RWPE2 (cell line): Measurements from ENCODE around the gene GIMAP7.
A peak's percentile ranks its signal among the peaks of the same experiment; 100 is the strongest.

ENCODE experiments used
- ATAC-seq: fragments of 200-7000 bp; cut with Tn5 transposase; 3 replicates; pipeline ENCODE4 v1.9.1; 2021; ENCODE audit warnings: low read depth
- DNase-seq: peaks from one replicate; pipeline ENCODE4 v3.0.0-alpha.2; 2020; ENCODE audit warnings: low spot score
- H3K27ac ChIP-seq: fragments of 450-650 bp; 2 replicates; pipeline ENCODE4 v1.5.1; 2017; ENCODE audit warnings: mild to moderate bottlenecking; ENCODE audit not compliant: poor library complexity, severe bottlenecking
- H3K27me3 ChIP-seq: fragments of 250-450 bp; sonication (Bioruptor Pico); 2 replicates; pipeline ENCODE4 v1.5.1; 2021; ENCODE audit warnings: mild to moderate bottlenecking, moderate library complexity; ENCODE audit not compliant: insufficient read depth, poor library complexity, severe bottlenecking
- H3K36me3 ChIP-seq: fragments of 250-450 bp; sonication (Bioruptor Pico); 2 replicates; pipeline ENCODE4 v1.5.1; 2020; ENCODE audit warnings: low read depth, mild to moderate bottlenecking, moderate library complexity
- H3K4me1 ChIP-seq: fragments of 250-450 bp; sonication (Bioruptor Pico); 2 replicates; pipeline ENCODE4 v1.5.1; 2021; ENCODE audit warnings: mild to moderate bottlenecking, moderate library complexity; ENCODE audit not compliant: insufficient read depth, poor library complexity, severe bottlenecking
- H3K4me3 ChIP-seq: fragments of 250-450 bp; sonication (Bioruptor Pico); 2 replicates; pipeline ENCODE4 v1.5.1; 2021; ENCODE audit warnings: mild to moderate bottlenecking, moderate library complexity; ENCODE audit not compliant: severe bottlenecking
- H3K9me3 ChIP-seq: fragments of 250-450 bp; sonication (Bioruptor Pico); 2 replicates; pipeline ENCODE4 v1.5.1; 2021; ENCODE audit warnings: mild to moderate bottlenecking, moderate library complexity; ENCODE audit not compliant: severe bottlenecking
- CTCF ChIP-seq: fragments of 450-650 bp; IDR thresholded peaks from one replicate; pipeline ENCODE4 v1.5.1; 2017; ENCODE audit warnings: mild to moderate bottlenecking, moderate library complexity; ENCODE audit not compliant: poor library complexity, severe bottlenecking

Gene GIMAP7

DNA sequence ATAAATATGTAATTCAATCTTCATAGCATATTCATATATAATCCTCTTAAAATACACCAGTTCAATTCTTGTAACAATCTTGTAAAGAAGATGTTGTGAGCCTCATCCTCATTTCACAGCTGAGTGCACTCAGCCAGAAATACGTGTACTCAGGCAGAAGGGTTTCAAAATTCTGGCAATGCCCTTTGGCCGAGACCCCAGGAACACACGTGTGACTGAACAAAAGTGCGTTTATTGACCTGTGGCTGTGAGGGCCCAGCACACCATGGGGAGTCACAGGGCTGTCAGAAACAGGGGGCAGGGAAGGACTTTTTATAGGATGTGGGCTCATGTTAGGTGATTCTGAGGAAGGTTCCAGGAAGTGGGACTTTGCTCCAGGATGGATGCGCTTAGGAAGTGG is 42.8 kb upstream of the GIMAP7 start:
- H3K4me3 ChIP-seq = no peak overlapping the region
- no peak for ATAC-seq
- no peak for TF ChIP-seq CTCF
- no peaks in the 10 kb centered on the region for H3K36me3 ChIP-seq
- no peak overlapping the region for H3K27ac ChIP-seq
- H3K4me1 ChIP-seq = no peaks in the 10 kb centered on the region
- H3K9me3 ChIP-seq = no peaks in the 10 kb centered on the region
- peaks cover 3% of the 10 kb centered on the region for H3K27me3 ChIP-seq
- DNase-seq = no peak

GRCh38 chr7:150473902-150474301 is 40.8 kb upstream of the GIMAP7 start:
- no peak for ATAC-seq
- Histone ChIP-seq H3K4me1 (peaks cover 4% of the 10 kb centered on the region), H3K9me3 (no peaks in the 10 kb centered on the region), H3K27me3 (no peaks in the 10 kb centered on the region), H3K27ac (no peak overlapping the region), H3K36me3 (no peaks in the 10 kb centered on the region), H3K4me3 (no peak overlapping the region)
- no peak for DNase-seq
- TF ChIP-seq CTCF = no peak

DNA sequence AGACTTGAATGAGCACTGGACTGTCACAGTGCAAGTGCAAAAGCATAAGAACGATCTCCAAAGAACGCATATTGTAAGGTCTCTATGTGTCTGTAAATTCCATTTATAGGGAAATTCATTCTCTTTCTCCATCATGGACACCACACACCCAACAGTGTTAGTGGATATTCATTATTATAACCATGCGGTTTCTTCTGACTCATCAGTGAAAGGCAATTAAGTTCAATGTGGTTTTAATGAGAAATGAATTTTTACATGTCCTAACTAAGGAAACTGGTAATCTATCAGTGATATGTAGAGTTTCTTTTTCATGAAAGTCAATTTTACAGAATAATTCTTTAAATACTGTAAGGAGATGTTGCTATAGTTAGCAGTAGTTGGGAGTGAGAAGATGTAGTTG is 38.4 kb upstream of the GIMAP7 start:
- no peaks in the 10 kb centered on the region for H3K27me3 ChIP-seq
- H3K36me3 ChIP-seq = no peaks in the 10 kb centered on the region
- DNase-seq (no peak), ATAC-seq (no peak)
- no peak overlapping the region for H3K4me3 ChIP-seq
- peaks cover 6% of the 10 kb centered on the region for H3K4me1 ChIP-seq
- no peak for TF ChIP-seq CTCF
- no peaks in the 10 kb centered on the region for H3K9me3 ChIP-seq
- no peak overlapping the region for H3K27ac ChIP-seq

GRCh38 chr7:150476819-150477631 is 37.6 kb upstream of the GIMAP7 start:
- H3K9me3 ChIP-seq = no peaks in the 10 kb centered on the region
- ATAC-seq (no peak), DNase-seq (no peak)
- H3K36me3 ChIP-seq = no peaks in the 10 kb centered on the region
- H3K4me1 ChIP-seq = peaks cover 6% of the 10 kb centered on the region
- H3K27me3 ChIP-seq = no peaks in the 10 kb centered on the region
- no peak overlapping the region for H3K27ac ChIP-seq
- no peak for TF ChIP-seq CTCF
- no peak overlapping the region for H3K4me3 ChIP-seq

DNA sequence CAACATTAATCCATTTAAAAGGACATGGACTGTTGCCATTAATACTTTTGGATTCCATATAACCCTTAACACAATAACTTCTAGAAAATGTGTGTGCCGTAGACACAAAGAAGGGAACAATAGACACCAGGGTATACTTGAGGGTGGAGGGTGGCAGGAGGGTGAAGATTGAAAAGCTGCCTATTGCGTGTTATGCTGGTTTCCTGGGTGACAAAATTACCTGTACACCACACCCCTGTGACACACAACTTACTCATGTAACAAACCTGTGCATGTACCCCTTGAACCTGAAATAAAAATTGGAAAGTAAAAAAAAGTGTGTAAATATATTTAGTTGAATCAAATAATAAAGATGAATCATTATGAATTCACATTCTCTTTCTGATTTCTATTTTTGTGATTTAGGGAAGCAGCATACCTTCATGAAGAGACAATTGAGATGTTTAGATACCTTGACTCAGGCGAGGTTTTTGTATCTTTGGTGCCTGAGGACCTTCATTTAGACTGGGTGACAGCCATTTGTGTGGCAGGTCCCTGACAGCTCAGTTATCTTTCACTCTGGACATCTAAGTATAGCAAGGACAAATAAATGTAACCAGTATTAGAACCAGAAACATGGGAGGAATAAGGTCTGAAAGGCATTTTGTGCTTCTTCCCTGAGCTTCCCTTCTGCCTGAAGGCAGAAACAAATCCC is 35.5 kb upstream of the GIMAP7 start:
- no peak overlapping the region for H3K4me3 ChIP-seq
- no peaks in the 10 kb centered on the region for H3K36me3 ChIP-seq
- no peak for TF ChIP-seq CTCF

More for the DNA sequence above, 35.5 kb upstream of the GIMAP7 start:
- ATAC-seq = peak; percentile 74
- no peak for DNase-seq
- Histone ChIP-seq H3K27me3 (no peaks in the 10 kb centered on the region), H3K4me1 (peaks cover 6% of the 10 kb centered on the region), H3K9me3 (no peaks in the 10 kb centered on the region), H3K27ac (no peak overlapping the region)
